GM19452 (cell line): ENCODE results near the gene BCAS3.
"Not testable (repeated sequence)": the region's sequence is repeated elsewhere in the genome, so short reads cannot be mapped to it uniquely, and the experiment has no call there.

Source experiments
- ATAC-seq: cut with Tn5 transposase; IDR thresholded peaks from one replicate; pipeline ENCODE4 v1.9.1; 2021; ENCODE audit not compliant: unreplicated experiment

Gene BCAS3

GRCh38 chr17:60671482-60671881 lies 6.2 kb upstream of the BCAS3 start:
- ATAC-seq, result no peak

GRCh38 chr17:60674637-60675036 lies 3.0 kb upstream of the BCAS3 start:
- not testable (repeated sequence) for ATAC-seq

- ATAC-seq, result no peak
Observed at GRCh38 chr17:60675997-60676396, 1.7 kb upstream of the BCAS3 start.

- ATAC-seq, result no peak
Observed at GRCh38 chr17:60676758-60677307, 818 bp upstream of the BCAS3 start.

- ATAC-seq, result no peak
Observed at GRCh38 chr17:60678118-60678444, 430 bp downstream of the BCAS3 start.

GRCh38 chr17:60679287-60679686 lies 1.6 kb downstream of the BCAS3 start:
- ATAC-seq, result no peak

GRCh38 chr17:60680754-60681153 lies 3.1 kb downstream of the BCAS3 start:
- no peak for ATAC-seq

GRCh38 chr17:60685437-60685836 lies 7.8 kb downstream of the BCAS3 start:
- no peak for ATAC-seq

- no peak for ATAC-seq
Observed at GRCh38 chr17:60695960-60696359, 18.3 kb downstream of the BCAS3 start.

GRCh38 chr17:60699090-60699489 lies 21.4 kb downstream of the BCAS3 start:
- ATAC-seq, result no peak

- ATAC-seq, result no peak
Observed at GRCh38 chr17:60704170-60704569, 26.5 kb downstream of the BCAS3 start.

- ATAC-seq, result no peak
Observed at GRCh38 chr17:60712675-60713074, 35.0 kb downstream of the BCAS3 start.

- ATAC-seq, result no peak
Observed at GRCh38 chr17:60713608-60714007, 36.0 kb downstream of the BCAS3 start.

- ATAC-seq, result no peak
Observed at GRCh38 chr17:60716766-60717165, 39.1 kb downstream of the BCAS3 start.

- no peak for ATAC-seq
Observed at GRCh38 chr17:60717814-60718213, 40.2 kb downstream of the BCAS3 start.

GRCh38 chr17:60720763-60721531 lies 43.3 kb downstream of the BCAS3 start:
- ATAC-seq, result no peak

GRCh38 chr17:60724647-60725046 lies 47.0 kb downstream of the BCAS3 start:
- ATAC-seq, result peak; percentile 61

GRCh38 chr17:60729854-60730253 lies 52.2 kb downstream of the BCAS3 start:
- no peak for ATAC-seq

- no peak for ATAC-seq
Observed at GRCh38 chr17:60730273-60730672, 52.6 kb downstream of the BCAS3 start.

GRCh38 chr17:60738287-60738686 lies 60.6 kb downstream of the BCAS3 start:
- ATAC-seq, result no peak

GRCh38 chr17:60740584-60740983 lies 62.9 kb downstream of the BCAS3 start:
- ATAC-seq, result no peak

- no peak for ATAC-seq
Observed at GRCh38 chr17:60741031-60741430, 63.4 kb downstream of the BCAS3 start.

- ATAC-seq, result no peak
Observed at GRCh38 chr17:60743282-60743681, 65.6 kb downstream of the BCAS3 start.
